ENCODE measurements around the gene PHKB. TPM values are rescaled to one million over a fixed set of nuclear protein-coding genes. Genes with fewer than 3 reads are reported as not detected.

The PHKB gene
- total RNA-seq, 1 experiment from 2014 or later = 38.8 TPM

DNA sequence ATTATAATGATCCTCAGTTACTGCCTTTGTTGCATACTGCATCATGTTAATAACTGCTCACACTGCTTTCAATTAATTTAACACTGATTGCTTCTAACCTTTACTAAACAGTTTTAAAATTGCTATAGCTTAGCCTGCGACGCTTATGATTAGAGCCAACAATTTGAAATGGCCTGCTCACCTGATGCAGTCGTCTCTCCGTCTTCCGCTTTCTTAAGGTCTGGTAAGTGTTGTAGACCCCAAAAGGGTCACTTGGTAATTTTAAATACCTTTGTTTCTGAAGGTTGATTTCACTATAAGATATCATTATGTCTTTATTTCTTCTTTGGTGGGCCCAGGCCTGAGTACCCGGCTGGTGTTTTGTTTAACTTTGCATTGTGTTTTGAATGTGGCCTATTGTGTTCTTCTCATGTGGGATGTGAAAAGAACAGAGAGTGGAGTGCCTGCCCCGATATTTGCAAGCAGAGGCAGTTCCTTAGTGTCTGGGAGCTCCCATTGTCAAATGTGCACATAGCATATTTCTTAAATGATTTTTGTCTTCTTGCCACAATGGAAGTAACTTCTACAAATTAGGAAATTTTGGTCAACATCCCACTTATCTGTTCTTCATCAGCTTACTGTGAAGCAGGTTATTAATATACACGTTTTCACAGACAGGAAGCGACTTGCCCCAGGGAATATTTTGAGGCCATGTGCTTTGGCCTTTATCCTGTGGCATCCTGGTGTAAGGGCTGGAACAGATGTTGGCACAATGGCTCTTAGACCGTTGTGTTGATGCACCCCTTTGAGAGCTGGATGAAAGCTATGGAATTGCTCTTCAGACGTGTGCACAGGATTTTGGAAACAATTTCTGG, 2.9 kb downstream of the PHKB start:
- TF ChIP-seq, protein P1, sequence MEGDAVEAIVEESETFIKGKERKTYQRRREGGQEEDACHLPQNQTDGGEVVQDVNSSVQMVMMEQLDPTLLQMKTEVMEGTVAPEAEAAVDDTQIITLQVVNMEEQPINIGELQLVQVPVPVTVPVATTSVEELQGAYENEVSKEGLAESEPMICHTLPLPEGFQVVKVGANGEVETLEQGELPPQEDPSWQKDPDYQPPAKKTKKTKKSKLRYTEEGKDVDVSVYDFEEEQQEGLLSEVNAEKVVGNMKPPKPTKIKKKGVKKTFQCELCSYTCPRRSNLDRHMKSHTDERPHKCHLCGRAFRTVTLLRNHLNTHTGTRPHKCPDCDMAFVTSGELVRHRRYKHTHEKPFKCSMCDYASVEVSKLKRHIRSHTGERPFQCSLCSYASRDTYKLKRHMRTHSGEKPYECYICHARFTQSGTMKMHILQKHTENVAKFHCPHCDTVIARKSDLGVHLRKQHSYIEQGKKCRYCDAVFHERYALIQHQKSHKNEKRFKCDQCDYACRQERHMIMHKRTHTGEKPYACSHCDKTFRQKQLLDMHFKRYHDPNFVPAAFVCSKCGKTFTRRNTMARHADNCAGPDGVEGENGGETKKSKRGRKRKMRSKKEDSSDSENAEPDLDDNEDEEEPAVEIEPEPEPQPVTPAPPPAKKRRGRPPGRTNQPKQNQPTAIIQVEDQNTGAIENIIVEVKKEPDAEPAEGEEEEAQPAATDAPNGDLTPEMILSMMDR (conservative IDR thresholded peaks at IDR 0.05) = no peak
- Histone ChIP-seq H2BK15ac (ENCODE audit: low read depth, low read length) (no peak overlapping the region), H3T11ph (ENCODE audit: low read length) (no peak overlapping the region), H2BK120ac (ENCODE audit: low read depth, low read length, poor library complexity, severe bottlenecking) (no peak overlapping the region), H4K5ac (ENCODE audit: insufficient read length, low read depth, low read length) (no peak overlapping the region), H3K4ac (ENCODE audit: low read depth, low read length) (no peak overlapping the region), H3K23me2 (ENCODE audit: insufficient read length, low read depth, low read length, poor library complexity, severe bottlenecking) (peaks cover 11% of the 10 kb centered on the region), H3K9ac (ENCODE audit: extremely low read depth, insufficient read length, low read length) (no peak overlapping the region), H4K91ac (ENCODE audit: insufficient read length, low read depth, low read length) (no peak overlapping the region), H3K27ac (ENCODE audit: insufficient read length, low read depth, low read length) (no peak overlapping the region), H3K18ac (ENCODE audit: insufficient read length, low read depth, low read length) (no peak overlapping the region), H4K8ac (replicated peaks; ENCODE audit: insufficient read length, low read depth, low read length) (no peak overlapping the region), H3K4me1 (ENCODE audit: insufficient read depth, low read length) (no peaks in the 10 kb centered on the region; the same call in 1 of the 2 replicates), H3K27me3 (ENCODE audit: insufficient read depth, low read length) (no peaks in the 10 kb centered on the region; the same call in 1 of the 2 replicates), H2BK5ac (ENCODE audit: insufficient read length, low read length) (no peak overlapping the region), H2BK20ac (ENCODE audit: low read depth, low read length, poor library complexity, severe bottlenecking) (no peak overlapping the region), H2BK12ac (ENCODE audit: insufficient read length, low read depth, low read length) (no peak overlapping the region), H3K23ac (ENCODE audit: insufficient read length, low read depth, low read length) (no peak overlapping the region), H3K79me2 (ENCODE audit: insufficient read depth, low read length) (no peaks in the 10 kb centered on the region), H3K4me2 (ENCODE audit: insufficient read depth, insufficient read length, low read length) (no peak overlapping the region), H2AFZ (ENCODE audit: low read length) (no peak overlapping the region), H2AK5ac (ENCODE audit: insufficient read length, low read length) (no peak overlapping the region), H3K14ac (ENCODE audit: insufficient read depth, low read length) (no peak overlapping the region), H3K56ac (ENCODE audit: insufficient read length, low read depth, low read length) (no peak overlapping the region), H3K9me3 (ENCODE audit: control insufficient read depth, low read depth, low read length) (no peaks in the 10 kb centered on the region), H3K79me1 (ENCODE audit: insufficient read depth, low read depth, low read length, poor library complexity, severe bottlenecking) (peaks cover 2% of the 10 kb centered on the region), H4K20me1 (ENCODE audit: control insufficient read depth, insufficient read depth, insufficient read length) (no peaks in the 10 kb centered on the region)
- no peaks in the 10 kb centered on the region; a peak in 1 of 5 replicates for H3K9me3 Mint-ChIP-seq
- WGBS (ENCODE audit: extremely low coverage, insufficient read length, low lambda C conversion rate) = no CpG with 5 or more reads among the region's 11 CpGs
- peak overlapping the region in 1 of 3 experiments; percentile 40; a peak in 1 of 7 replicates for H3K27ac Mint-ChIP-seq
- no peaks in the 10 kb centered on the region; the same call in 1 of the 2 replicates for H3K27me3 Mint-ChIP-seq (ENCODE audit: low read depth)
- DNase-seq = no peak
- H3K36me3 Mint-ChIP-seq (ENCODE audit: insufficient read depth in 1 of 3, low read depth in 3 of 3) = no peaks in the 10 kb centered on the region; a peak in 1 of 7 replicates
- no peak overlapping the region for H3K4me3 Mint-ChIP-seq
- peaks cover 38 to 40% of the 10 kb centered on the region in 2 experiments for H3K4me1 Mint-ChIP-seq
